HG02678 (cell line): ENCODE measurements around the gene NUCKS1.

Experiments
- ATAC-seq: cut with Tn5 transposase; IDR thresholded peaks from one replicate; pipeline ENCODE4 v1.9.1; 2021; ENCODE audit warnings: mild to moderate bottlenecking, moderate library complexity; ENCODE audit not compliant: unreplicated experiment

NUCKS1 gene

DNA sequence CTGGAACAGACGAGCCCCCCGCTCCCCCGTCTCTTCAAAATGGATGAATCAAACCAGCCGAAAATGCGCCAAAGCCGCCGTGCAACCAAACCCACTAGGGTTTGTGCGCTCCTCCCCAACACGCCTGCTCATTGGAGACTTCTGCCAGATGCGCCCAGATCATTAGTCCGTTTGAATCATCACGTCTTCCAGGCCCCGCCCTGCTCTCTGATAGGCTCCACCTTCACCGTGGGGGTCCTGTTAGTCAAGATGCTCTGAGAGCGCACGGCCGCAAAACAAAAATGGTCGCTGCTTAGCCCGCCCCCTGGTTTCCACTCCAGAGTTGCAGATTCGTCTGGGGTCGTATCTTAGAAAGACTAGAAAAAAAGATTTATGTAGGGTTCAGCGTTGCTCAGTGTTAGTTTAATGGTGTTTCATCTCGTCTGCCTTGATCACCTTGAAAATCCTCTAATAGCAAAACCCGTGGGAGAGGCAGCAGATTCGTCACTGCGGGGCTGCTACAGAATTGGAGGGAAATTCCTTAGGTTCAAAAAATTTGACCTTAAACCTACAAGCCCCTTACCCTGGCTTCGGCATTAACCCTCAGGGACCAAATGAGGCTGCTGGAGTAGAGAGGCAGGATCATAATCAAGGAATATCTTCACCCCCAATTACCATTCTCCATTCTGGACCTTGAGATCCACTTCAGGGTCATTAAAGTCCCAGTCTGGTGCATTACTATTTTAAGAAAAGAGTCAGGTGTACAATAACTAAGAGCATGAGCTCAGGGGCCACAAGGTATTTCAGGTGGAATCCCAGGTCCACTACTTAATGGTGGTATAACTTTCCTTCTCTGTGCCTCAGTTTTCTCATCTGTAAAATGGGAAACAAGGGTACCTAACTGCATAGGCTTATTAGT lies at the start of gene NUCKS1:
Gene NUCKS1 (minus strand): TSS at position 45 of the 898 bp plus-strand sequence. CDS start 209 bp downstream, outside the sequence.
- ATAC-seq: peak; percentile 85

DNA sequence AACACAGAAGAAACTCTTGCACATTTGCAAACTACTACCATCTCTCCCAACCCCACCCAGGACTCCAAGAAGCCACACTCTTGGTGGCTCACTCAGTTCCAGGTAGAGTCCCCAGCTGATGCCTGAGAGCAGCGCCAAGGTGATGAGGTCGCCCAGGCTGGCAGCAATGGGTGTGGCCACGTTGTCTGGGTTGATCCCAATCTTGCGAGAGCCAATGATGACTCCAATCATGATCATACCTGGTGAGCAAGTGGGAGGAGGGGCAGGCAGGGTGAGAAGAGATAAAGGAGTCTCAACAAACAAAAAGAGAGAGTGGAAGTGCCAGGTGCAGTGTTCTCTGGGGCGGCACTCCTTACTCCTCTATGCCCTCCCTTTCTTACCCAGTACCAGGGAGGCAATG lies 48.6 kb upstream of the NUCKS1 start:
- ATAC-seq: no peak

DNA sequence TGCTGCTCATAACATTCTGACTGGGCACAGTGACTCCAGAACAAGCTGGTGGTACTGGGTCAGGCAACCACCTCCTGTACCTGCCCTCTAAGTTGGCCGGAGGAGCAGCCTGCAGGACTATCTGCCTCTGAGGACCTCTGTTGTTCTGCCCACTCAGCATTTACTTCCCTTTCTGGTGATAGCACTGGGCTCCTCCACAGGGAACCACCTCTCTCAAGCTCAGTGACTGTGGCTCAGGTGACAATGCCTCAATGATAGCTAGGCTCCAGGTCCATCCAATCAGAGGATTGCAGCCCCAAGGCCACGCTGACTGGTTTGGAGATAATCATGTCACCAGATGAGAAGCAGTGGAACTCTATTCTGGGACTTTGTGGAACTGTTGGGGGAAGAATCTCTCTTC lies 47.2 kb upstream of the NUCKS1 start:
- ATAC-seq: no peak

DNA sequence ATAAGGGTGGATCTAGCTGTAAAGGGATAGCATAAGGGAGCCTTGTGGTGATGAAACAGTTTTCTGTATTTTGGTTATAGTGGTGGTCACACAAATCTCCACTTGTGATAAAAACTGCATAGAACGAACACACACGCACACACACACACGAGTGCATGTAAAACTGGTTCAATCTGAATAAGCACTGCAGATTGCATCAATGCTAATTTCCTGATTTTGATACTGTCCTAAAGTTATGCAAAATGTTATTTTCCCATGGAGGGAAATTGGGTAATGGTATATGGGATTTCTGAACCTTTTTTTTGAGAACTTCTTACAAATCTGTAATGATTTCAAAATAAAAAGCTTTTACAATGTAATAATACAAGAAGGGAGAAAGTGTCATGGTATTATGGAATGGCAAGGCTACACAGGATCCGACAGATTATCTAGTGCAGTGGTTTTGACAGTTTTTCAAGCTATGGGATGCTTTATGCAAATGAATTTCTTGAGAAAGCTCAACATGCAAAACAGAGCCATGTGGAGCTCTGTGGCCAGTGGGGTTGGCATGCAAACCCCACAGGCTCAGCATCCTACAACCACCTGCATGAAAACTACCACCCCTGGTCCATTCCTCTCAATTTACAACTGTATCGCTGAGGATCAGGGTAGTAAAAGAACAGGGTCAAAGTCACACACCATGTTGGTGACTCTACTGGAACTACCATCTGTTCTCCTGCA lies 44.2 kb upstream of the NUCKS1 start:
- ATAC-seq: peak; percentile 49

- no peak for ATAC-seq
These were observed 43.1 kb upstream of the NUCKS1 start for GRCh38 chr1:205792961-205793673.

GRCh38 chr1:205792481-205792881 lies 42.5 kb upstream of the NUCKS1 start:
- peak; percentile 50 for ATAC-seq

DNA sequence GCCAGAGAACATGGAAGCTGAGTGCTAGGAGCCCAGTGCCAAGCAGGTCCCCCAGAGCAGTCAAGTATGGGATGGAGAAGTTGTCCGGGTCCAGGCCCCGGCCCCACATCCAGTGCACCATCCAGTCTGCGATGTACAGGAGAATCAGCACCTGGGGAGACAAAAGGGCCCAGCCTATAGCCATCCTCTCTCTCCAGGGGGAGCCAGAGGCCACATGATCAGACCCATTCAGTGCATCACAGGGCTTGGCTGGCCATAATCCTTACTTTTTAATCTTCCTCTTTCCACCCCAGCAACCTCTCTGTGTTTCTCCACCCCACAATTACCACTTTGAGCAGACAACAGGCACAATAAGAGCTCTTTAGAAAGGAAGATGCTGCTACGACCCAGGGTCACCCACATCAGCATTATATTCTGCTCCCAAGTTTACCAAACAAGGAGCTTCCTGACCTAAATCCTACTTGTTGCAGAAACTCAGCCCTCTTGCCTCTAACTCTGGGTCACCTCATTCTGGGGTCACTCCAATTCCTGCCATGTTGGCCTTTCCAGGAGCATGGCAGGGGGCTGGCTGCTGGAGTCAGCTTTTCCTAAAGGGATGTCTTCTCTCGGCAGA lies 41.7 kb upstream of the NUCKS1 start:
- peak; percentile 47 for ATAC-seq

- no peak for ATAC-seq
These were observed 37.4 kb upstream of the NUCKS1 start for GRCh38 chr1:205787287-205787916.

DNA sequence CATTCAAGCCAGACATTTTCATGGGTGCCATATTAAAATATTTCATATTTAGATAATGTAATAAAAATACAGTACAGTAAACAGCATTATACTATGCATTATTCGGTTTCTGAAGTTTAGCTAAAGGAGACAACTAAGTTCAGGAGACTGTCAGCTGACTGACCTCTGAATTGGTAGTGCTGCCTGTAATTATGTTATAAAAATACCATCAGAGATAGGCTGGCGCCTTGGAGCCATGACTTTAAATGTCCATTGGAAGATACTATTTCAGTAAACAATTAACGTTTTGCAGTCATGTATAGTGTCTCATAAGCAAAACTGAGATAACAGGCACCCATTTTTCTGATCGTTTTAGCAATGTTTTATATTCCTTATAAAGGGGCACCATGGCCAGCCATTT lies 36.6 kb upstream of the NUCKS1 start:
- ATAC-seq: no peak

- no peak for ATAC-seq
These were observed 35.5 kb upstream of the NUCKS1 start for GRCh38 chr1:205785446-205785845.

- no peak for ATAC-seq
These were observed 33.9 kb upstream of the NUCKS1 start for GRCh38 chr1:205783904-205784303.

DNA sequence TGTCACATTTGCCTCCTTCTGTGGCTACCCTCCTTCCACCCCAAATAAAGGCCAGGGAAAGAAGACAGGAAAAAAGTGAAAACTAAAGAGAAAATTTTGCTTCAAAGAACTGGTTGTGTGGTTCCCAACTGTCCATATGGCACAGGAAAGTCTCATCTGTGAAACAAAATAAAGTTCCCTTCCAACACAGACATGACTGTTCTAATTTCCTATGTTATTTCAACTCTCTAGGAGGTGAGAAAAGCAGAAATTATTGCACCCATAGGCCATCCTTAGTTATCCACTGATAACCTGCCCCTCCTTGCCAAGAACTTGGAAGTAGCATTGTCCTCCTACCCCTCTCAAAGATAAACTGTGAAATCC lies 33.4 kb upstream of the NUCKS1 start:
- no peak for ATAC-seq

DNA sequence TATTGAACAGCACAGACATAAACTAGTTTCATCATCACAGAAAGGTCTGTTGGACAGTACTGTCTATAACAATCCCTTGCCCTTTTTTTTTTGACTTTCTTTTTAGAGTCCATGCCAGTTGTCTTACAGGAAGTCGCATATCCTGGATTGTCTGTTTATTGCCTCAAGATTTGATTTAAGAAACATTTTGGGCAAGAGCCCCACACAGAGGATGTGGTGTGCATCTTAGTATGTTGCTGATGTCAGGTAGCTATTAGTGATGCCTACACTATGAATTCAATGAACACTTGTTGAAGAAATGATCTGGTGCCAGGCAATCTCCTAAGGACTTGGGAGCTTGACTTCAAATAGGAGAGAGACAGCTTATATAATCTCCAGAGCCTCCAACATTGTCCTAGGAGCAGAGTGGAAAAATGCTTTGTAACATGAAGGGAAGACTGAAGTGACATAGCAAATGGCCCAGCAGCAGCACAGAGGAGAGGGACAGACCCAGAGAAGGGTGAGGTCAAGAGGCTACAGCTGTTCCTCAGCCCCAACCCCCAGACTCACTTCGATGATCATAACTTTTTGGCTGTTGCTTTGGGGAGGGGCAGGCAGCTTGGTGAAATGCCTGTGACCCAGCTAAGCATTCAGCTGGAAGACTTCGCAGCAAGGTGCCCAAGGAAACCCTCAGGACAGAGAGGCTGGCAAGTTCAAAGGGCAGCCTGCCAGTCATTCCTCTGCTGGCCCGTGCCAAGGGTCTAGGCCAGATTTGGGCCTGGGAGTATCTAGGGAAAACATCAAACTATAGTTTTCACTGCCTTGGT lies 32.8 kb upstream of the NUCKS1 start:
- ATAC-seq: no peak

DNA sequence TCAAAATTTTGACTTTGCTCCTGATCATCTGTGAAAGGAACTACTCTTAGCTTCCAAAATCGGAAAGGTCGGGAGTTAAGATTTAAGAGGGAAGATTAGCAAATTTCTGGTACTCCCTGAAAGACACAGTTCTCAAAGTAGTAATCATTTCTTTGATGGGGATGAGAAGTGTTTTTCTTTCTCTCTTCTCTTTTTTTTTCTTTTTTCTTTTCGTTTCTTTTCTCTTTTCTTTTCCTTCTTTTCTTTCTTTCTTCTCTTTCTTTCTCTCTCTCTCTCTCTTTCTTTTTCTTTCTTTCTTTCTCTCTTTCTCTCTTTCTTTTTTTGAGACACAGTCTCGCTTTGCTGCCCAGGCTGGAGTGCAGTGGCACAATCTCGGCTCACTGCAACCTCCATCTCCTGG lies 30.4 kb upstream of the NUCKS1 start:
- no peak for ATAC-seq

DNA sequence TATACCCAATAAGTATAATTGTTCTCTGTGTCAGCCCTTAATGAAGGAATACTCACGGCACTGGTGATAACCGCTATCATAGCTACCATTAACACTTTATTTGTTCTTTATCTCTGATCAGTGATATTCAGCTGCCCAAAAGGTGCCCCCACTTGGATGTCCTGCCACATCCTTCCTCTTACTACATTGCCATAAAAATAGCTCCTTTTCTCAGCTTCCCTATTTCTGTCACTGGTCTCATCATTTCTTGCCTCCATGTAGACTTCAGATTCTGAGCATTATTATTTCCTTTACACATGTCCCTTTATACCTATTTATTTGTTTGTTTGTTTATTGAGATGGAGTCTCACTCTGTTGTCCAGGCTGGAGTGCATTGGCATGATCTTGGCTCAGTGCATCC lies 28.0 kb upstream of the NUCKS1 start:
- ATAC-seq: no peak

DNA sequence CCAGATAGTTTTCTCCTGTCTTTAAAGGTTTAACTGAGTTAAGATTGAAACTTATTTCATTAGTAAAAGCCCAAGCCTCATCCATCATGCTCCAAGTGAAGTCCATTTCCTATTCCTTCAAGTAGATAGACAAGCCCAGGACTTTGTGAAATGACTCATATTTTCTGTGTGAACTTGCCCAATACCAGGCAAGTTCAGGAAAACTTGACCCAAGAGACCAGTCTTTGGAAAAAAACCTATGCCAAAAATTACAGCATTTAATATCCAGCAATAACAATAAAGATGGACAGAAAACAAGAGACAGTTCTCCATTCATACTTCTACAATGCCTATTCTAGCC lies 25.7 kb upstream of the NUCKS1 start:
- no peak for ATAC-seq

- peak; percentile 76 for ATAC-seq
These were observed 25.2 kb upstream of the NUCKS1 start, which contains the start of gene RAB29 for GRCh38 chr1:205775015-205775716. Gene RAB29 (minus strand): TSS chr1:205775482. CDS start chr1:205774956, 526 bp downstream.

GRCh38 chr1:205774198-205775014 lies 24.4 kb upstream of the NUCKS1 start:
- peak; percentile 44 for ATAC-seq
